ENCODE results near the gene VTN. TPM values are rescaled to one million over a fixed set of nuclear protein-coding genes. Genes with fewer than 3 reads are reported as not detected.
"Not testable (repeated sequence)": the region's sequence is repeated elsewhere in the genome, so short reads cannot be mapped to it uniquely, and the experiment has no call there.

VTN gene
- total RNA-seq, 2 donors from 2014 or later = 0.11 TPM; not detected in 1

- no peak for DNase-seq
- intact Hi-C loops (cut with DNase I, micrococcal nuclease) = no loop called here
- no peak for ATAC-seq
These were observed 22.7 kb downstream of the VTN start for GRCh38 chr17:28347261-28347891.

- intact Hi-C loops (cut with DNase I, micrococcal nuclease) = no loop called here
- ATAC-seq = peak; percentile 35
- no peak for DNase-seq
These were observed 23.3 kb downstream of the VTN start for GRCh38 chr17:28346746-28347246.

GRCh38 chr17:28346199-28346580 is 23.9 kb downstream of the VTN start:
- ATAC-seq (no peak), DNase-seq (no peak)
- intact Hi-C loops (cut with DNase I, micrococcal nuclease) = no loop called here

GRCh38 chr17:28345419-28346198 is 24.5 kb downstream of the VTN start:
- DNase-seq (no peak), ATAC-seq (peak; percentile 15)
- intact Hi-C loops (cut with DNase I, micrococcal nuclease) = no loop called here

- ATAC-seq = no peak
- intact Hi-C loops (cut with DNase I, micrococcal nuclease) = no loop called here
These were observed 25.6 kb downstream of the VTN start for GRCh38 chr17:28344435-28344901.

GRCh38 chr17:28344011-28344410 is 26.1 kb downstream of the VTN start:
- DNase-seq (no peak), ATAC-seq (no peak)
- intact Hi-C loops (cut with DNase I, micrococcal nuclease) = no loop called here

More at GRCh38 chr17:28344435-28344901, 25.6 kb downstream of the VTN start:
- DNase-seq = no peak

- DNase-seq (no peak), ATAC-seq (no peak)
- intact Hi-C loops (cut with DNase I, micrococcal nuclease) = no loop called here
These were observed 26.6 kb downstream of the VTN start for GRCh38 chr17:28343491-28343932.

- ATAC-seq = no peak
- intact Hi-C loops (cut with DNase I, micrococcal nuclease) = no loop called here
- no peak for DNase-seq
These were observed 27.8 kb downstream of the VTN start for GRCh38 chr17:28342313-28342712.

GRCh38 chr17:28341516-28341915 is 28.6 kb downstream of the VTN start:
- no peak for DNase-seq
- no peak for ATAC-seq
- intact Hi-C loops (cut with DNase I, micrococcal nuclease) = no loop called here

GRCh38 chr17:28340374-28340773 is 29.7 kb downstream of the VTN start:
- intact Hi-C loops (cut with DNase I, micrococcal nuclease) = no loop called here
- no peak for ATAC-seq
- DNase-seq = no peak

GRCh38 chr17:28339431-28339830 is 30.7 kb downstream of the VTN start:
- ATAC-seq (no peak), DNase-seq (no peak)
- intact Hi-C loops (cut with DNase I, micrococcal nuclease) = no loop called here

GRCh38 chr17:28338769-28339212 is 31.3 kb downstream of the VTN start:
- DNase-seq; intact Hi-C loops (cut with DNase I, micrococcal nuclease); ATAC-seq: not testable (repeated sequence)

GRCh38 chr17:28338056-28338768 is 31.9 kb downstream of the VTN start:
- DNase-seq (no peak), ATAC-seq (no peak)
- intact Hi-C loops (cut with DNase I, micrococcal nuclease) = no loop called here

GRCh38 chr17:28335959-28336871 is 33.9 kb downstream of the VTN start:
- intact Hi-C loops (cut with DNase I, micrococcal nuclease) = no loop called here
- DNase-seq (peak; percentile 46 to 65), ATAC-seq (peak; percentile 30)

- DNase-seq = peak; percentile 96 to 100
- intact Hi-C loops (cut with DNase I, micrococcal nuclease) = no loop called here
- ATAC-seq = peak; percentile 92
These were observed 34.7 kb downstream of the VTN start, which contains the start of the genes IFT20 and TNFAIP1 for GRCh38 chr17:28335201-28335958. Gene IFT20 (minus strand): TSS chr17:28335472. CDS start chr17:28331985, 3,487 bp downstream. Gene TNFAIP1 (plus strand): TSS chr17:28335761. CDS start chr17:28339522, 3,761 bp downstream.

GRCh38 chr17:28334666-28335200 is 35.4 kb downstream of the VTN start:
- ATAC-seq (peak; percentile 4), DNase-seq (no peak)
- intact Hi-C loops (cut with DNase I, micrococcal nuclease) = no loop called here

- intact Hi-C loops (cut with DNase I, micrococcal nuclease) = no loop called here
- DNase-seq = no peak
- no peak for ATAC-seq
These were observed 35.9 kb downstream of the VTN start for GRCh38 chr17:28334171-28334570.
